IPS-18c (cell line): ENCODE results near the gene PAFAH1B2.
"Not testable (repeated sequence)": the region's sequence is repeated elsewhere in the genome, so short reads cannot be mapped to it uniquely, and the experiment has no call there.

Source experiments
- H3K4me3 ChIP-seq: 2 replicates; pipeline ENCODE4 v1.7.0; 2013; ENCODE audit warnings: low read depth, mild to moderate bottlenecking, low read length, moderate library complexity; ENCODE audit not compliant: insufficient read depth
- H3K9me3 ChIP-seq: one replicate; pipeline ENCODE4 v1.6.1; 2013; ENCODE audit warnings: mild to moderate bottlenecking, low read length, moderate library complexity; ENCODE audit not compliant: control insufficient read depth, insufficient read depth

The PAFAH1B2 gene

DNA sequence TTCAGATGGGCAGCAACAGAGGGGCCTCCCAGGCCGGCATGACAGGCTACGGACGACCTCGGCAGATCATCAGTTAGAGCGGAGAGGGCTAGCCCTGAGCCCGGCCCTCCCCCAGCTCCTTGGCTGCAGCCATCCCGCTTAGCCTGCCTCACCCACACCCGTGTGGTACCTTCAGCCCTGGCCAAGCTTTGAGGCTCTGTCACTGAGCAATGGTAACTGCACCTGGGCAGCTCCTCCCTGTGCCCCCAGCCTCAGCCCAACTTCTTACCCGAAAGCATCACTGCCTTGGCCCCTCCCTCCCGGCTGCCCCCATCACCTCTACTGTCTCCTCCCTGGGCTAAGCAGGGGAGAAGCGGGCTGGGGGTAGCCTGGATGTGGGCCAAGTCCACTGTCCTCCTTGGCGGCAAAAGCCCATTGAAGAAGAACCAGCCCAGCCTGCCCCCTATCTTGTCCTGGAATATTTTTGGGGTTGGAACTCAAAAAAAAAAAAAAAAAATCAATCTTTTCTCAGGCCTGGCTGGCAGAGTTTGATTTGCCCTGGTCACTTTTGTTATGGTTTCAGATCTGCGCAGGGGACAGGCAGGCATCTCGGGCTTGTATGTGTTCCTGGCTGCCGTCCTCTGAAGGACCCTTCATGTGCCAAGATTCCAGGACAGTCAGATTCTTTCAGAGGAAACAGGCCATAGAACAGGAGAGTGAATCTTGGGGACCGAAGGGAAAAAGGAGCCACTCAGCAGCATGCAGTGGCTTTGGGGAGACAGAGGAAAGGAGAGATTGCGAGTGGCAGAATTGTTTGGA, 60.4 kb downstream of the PAFAH1B2 start:
- H3K9me3 ChIP-seq, result no peaks in the 10 kb centered on the region
- H3K4me3 ChIP-seq, result no peak overlapping the region

DNA sequence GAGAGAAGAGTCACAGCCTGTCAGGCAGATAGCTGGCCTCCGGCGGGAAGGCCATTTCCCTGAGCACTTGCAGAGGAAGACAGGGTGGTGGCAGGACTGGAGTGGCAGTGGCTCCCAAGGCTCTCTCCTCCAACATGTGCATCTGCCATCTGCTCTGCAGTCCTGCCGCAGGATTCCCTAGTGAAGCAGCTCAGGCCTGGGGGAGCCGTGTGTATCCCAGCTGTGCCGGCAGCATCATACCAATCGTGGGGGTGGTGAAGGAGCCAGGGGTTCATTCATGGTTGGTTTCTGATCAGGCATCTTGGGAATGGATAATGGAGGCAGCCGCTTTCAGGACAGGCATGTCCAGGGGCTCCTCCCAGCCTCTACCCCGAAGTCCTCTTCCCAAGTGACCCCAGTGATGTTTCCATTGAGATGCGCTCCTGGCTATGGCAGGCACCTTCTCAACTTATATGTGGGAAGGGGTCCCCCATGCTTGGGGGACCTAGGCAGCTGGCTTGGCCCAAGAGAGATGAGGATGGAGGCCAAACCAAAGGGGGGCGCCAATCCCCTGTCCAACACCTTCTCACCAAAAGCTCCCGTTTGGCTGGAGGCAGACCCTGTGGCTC, 61.2 kb downstream of the PAFAH1B2 start:
- Histone ChIP-seq H3K4me3 (no peak overlapping the region), H3K9me3 (no peaks in the 10 kb centered on the region)

DNA sequence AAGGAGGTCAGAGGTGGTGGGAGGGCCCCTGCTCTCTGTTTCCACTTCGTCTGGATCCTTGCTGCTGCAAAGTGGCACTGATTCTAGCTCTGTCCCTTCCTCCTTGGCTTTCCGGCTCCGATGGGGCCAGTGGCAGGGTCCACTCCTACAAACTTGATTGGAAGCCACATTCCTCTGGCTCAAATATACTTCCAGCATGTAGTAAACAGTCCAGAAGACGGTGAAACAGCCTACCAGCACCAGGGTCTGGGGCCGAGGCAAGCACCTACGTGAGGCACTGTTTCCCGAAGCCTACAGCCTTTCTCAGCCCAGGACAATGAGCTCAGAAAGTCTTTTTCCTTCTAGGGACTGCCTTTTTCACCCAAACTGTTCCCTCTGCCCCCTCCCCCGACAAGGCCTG, 62.0 kb downstream of the PAFAH1B2 start:
- H3K9me3 ChIP-seq, H3K4me3 ChIP-seq: not testable (repeated sequence)

DNA sequence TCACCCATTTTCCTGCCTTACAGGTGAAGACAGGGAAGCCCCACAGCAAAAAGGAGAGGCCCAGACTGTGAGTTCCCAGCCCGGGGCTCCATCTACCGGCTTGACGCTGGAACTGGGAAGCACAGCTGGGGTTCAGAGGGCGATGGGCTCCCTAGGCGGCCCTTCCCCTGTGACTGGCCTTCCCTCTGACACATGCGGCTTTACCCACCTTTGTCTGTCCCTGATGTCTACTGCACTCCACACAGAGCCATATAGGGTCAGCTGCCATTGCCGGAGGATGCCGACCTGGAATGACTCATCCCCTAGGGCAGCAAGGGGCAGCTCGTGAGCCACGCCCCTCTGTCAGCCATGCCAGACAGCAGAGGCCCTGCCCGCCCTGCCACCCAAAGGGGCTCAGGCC, 62.8 kb downstream of the PAFAH1B2 start:
- H3K9me3 ChIP-seq, H3K4me3 ChIP-seq: not testable (repeated sequence)

DNA sequence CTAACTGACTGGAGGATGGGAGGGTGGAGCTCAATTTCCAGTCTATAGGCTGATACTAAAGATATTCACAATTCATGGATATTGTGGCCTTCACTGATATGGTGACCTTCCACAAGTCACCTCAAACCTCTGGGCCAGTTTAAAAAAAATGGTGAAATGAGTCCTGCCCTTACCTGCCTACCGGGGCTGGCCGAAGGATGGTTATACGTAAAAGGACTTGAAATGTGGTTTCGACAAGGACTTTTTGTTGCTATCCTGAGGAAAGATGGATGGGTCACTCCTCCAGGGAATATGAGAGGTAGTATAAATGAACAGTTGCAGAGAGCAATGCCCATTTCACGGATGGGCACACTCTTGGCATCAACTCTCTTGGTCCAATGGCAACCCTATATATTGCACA, 63.4 kb downstream of the PAFAH1B2 start:
- H3K4me3 ChIP-seq, H3K9me3 ChIP-seq: not testable (repeated sequence)

DNA sequence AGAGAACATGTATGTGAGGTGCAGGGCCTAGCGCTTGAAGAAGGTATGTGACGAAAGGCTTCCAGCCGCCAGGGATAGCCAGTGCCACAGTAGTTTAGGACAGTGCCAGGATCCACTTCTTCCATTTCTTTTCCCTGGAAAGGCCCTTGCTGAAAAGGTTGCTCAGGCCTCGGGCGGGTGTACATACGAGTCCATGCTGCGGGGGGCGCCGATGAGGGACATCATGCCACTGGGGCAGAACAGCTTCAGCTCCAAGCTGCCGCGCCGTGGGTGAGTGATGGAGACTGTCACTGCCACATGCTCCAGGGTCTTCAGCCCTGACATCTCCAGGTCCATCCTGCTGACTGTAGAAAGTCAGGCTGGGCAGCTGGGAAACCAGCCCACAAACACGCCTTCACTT, 64.6 kb downstream of the PAFAH1B2 start:
- not testable (repeated sequence) for H3K9me3 ChIP-seq, H3K4me3 ChIP-seq

DNA sequence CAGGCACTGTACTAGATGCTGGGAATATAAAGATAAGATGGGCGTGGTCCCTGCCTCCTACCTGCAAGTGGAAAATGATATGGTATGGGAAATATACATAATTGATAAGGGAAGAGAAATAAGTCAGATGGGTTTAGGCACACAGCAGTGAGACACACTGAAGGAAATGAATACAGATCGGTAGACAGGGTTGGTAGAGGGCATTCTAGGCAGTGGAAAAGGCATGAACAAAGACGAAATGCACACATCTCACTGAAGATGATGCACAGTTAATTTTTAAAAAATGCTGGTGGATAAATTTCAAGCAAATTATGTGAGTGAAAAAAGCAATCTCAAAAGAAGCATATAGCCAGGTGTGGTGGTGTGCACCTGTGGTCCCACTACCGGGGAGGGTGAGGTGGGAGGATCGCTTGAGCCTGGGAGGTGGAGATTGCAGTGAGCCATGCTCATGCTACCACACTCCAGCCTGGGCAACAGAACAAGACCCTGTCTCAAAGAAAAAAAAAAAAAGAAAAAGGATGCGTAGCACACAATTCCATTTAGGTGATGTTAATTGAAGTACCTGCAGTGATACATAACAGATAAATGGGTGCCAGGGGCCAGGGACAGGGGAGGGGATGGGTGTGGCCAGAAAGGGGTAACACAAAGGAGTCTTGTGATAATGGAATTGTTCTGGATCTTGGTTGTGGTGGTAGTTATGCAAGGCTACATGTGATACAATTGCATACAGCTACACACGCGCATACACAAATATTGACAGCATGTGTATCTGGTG, 65.5 kb downstream of the PAFAH1B2 start:
- not testable (repeated sequence) for H3K4me3 ChIP-seq, H3K9me3 ChIP-seq

DNA sequence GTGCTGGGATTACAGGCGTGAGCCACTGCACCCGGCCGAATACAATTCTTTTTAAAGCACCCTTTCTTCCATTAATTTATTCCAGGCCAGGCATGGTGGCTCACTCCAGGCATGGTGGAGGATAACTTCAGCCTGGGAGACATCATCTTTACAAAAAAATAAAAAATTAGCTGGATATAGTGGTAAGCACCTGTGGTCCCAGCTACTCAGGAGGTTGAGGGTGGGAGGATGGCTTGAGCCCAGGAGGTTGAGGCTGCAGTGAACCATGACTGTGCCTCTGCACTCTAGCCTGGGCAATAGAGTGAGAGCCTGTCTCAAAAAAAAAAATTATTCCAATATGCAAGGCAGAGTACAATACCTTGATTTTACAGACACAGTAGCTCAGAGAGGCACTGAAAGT, 66.5 kb downstream of the PAFAH1B2 start:
- H3K9me3 ChIP-seq, result no peaks in the 10 kb centered on the region
- no peak overlapping the region for H3K4me3 ChIP-seq

DNA sequence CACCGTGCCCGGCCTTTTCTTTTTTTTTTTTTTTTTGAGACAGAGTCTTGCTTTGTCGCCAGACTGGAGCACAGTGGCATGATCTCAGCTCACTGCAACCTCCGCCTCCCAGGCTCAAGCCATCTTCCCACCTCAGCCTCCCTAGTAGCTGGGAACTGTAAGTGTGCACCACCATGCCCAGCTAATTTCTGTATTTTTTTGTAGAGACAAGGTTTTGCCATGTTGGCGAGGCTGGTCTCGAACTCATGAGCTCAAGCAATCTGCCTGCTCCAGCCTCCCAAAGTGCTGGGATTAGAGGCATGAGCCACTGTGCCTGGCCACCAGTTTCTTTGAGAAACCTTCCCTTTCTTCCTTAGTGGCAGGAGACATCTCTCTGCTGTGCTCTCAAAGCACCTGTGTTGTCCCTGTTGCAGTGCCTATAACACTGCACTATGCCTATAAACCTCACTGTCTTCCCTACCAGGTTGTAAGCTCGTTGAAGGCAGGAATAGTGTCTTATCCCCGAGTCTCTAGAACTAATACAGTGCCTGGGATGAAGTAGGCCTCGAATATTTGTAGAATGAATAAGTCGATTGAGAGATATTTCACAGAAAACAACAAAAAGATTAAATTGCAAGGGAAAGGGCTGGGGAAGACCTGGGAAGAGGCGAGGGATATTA, 68.7 kb downstream of the PAFAH1B2 start:
- Histone ChIP-seq H3K9me3 (no peaks in the 10 kb centered on the region), H3K4me3 (no peak overlapping the region)

DNA sequence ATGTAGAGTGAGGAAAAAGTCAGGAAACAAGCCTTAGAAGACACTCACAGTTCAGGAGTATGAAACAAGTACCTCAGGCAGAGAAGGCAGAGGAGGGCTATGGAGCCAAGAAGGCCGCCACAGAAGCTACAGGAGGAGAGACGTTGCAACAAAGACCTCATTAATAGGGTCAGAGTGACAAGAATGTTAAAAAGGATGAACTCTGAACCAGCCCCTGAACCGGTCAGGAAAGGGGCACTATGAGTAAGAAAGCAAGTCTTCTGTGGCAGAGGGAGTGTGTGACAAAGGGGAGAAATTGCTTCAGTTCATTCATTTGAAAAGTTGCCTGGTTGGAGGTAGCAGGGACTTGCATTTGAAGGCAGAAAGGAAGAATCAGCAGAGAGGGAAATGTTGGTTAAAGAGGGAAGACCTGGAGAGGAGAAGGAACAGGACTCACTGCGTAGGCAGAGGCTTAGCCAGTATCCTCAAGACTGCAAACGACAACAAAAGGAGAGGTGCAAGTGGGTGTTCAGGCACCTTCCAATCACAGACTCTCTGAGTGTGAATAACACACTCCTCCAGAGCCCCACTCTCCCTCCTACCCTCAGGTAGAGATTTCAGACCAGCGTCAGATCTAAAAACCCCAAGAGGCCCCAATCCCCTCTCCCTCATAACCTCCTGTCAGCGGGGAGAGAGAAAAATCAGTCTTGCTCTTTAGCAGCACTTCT, 70.5 kb downstream of the PAFAH1B2 start:
- H3K9me3 ChIP-seq, result peaks cover 2% of the 10 kb centered on the region
- H3K4me3 ChIP-seq, result no peak overlapping the region

DNA sequence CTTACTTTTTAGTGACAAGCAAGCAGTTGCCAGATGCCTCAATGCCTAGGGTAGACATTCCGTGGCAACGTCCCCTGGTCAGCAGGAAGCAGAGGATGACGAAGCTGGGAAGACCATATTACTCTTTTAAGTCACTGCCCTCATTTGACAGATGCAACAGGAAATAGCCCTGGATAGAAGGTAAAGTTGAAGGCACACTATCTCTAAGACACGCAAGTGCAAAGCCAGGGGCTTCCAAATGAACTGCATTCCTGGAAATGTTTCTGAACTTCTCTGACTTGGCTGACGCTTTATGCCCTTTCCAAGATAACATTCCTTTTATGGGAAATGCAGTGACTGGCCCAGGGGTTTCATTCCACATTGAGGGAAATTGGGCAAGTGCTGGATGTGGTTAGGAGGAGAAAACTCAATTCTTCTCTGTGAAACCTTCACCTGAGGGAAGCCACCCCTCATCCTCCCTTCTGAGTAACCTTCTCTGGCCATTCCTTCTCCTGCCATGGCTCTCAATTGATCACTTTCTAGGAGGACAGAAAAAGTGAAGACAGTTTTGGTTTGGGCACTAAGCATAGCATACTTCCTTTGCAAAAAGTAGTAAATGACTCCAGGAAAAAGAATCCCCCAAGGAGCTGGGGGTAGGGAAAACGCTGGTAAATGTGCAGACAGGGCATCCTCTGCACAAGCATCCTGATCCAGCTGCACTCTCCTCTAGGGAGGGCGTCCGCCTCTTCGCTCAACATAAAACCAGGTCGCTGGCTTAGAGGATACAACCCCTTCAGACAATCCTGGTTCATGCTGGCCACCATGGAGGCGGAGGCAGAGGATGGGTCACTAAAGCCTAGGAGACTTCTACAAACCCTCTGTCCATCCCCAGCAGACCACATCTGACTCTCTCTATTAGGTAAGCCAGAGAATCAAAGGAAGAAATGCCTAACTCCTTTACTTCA, 73.3 kb downstream of the PAFAH1B2 start:
- Histone ChIP-seq H3K4me3 (no peak overlapping the region), H3K9me3 (peaks cover 2% of the 10 kb centered on the region)

DNA sequence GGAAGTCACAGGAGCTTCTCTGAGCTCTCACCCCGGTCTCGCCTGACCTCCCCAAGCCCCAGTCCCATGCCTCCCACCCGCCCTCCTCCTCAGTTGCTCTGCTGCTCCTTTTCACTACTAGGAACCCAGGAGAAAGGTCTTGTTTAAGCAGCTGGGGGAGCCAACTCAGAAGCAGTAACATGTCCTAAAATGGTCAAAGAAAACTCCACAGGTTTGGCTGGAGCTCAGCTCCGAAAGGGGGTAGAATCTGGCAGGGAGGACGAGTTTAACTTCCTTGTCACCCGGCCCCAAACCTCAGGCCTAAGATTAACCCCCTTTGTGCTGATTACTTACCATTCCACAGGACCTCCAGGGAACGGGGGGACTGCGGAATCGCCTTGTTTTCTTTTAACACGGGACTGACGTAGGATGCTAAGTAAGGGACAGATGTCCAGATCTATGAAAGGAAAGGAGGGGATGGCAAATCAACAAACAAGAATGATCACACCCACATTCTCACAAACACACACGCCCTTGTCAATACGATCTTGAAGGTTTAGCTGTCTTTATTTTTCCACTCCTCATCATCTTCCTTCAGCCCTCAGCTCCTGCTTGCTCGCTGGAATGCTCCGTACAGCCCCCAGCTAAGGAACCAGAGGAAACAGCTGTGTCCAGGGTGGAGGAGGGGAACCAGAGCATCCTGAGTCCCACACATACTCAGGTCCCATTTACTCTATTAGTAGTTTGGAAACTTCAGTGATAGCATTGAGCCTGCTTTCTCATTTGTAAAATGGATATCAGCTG, 74.2 kb downstream of the PAFAH1B2 start:
- no peak overlapping the region for H3K4me3 ChIP-seq

DNA sequence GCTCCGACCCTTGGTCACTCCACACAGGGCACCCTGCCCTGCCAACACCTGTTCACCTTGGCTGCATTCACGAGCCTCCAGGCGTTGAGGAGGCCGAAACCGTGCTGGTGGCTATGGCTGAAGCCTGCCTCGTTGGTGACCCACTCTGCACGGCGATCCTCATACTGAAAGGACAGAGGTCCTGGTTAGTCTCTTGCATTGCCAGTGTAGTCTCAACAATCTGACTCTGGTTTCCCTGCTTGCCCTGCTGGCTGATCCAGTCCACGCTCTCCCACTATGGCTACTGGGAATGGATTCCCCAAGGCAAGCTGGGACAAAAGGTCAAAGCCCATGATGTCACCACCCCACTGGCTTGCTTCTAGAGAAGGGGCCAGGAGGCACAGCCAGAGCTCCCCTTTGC, 74.9 kb downstream of the PAFAH1B2 start:
- Histone ChIP-seq H3K9me3 (peaks cover 2% of the 10 kb centered on the region), H3K4me3 (no peak overlapping the region)

More for the DNA sequence above, 74.2 kb downstream of the PAFAH1B2 start:
- H3K9me3 ChIP-seq, result peaks cover 2% of the 10 kb centered on the region

DNA sequence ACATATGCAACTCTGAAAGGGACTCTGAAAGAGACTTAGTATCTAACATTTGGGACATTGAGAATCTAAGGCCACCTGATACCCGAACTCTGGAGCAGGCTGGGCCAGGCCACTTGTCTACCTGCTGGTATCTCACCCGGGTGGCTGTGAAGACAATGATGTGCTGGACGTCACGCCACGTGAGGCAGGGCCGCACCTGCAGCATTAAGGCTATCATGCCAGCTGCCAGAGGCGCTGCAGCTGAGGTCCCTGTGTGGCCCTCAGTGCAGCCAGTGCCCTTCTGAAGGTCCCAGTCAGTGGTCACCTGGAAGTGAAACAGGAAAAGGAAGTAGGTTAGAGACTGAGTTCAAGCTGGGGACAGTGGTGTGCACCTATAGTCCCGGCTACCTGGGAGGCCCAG, 75.4 kb downstream of the PAFAH1B2 start:
- Histone ChIP-seq H3K9me3 (peaks cover 2% of the 10 kb centered on the region), H3K4me3 (no peak overlapping the region)

DNA sequence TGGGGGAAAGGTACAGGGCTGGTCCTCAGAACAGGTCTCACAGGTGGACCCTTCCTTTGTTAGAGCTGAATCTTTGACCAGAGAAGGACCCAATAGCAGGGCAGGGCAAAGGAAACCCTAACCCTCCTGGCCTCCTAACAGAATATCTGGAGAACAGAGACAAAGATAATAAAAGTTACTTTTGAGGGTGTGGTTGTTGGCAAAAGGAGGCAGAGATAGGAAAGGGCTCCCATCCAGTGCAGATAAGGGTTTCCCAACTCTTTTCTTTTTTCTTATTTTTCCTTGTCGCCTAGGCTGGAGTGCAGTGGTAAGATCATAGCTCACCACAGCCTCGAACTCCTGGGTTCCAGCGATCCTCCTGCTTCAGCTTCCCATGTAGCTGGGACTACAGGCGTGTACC, 75.9 kb downstream of the PAFAH1B2 start:
- Histone ChIP-seq H3K9me3 (peaks cover 2% of the 10 kb centered on the region), H3K4me3 (no peak overlapping the region)
